WTC11 (cell line): ENCODE data around the gene ERMAP. TPM values are rescaled to one million over a fixed set of nuclear protein-coding genes. Genes with fewer than 3 reads are reported as not detected.

ENCODE experiments used
- ATAC-seq: fragments of 200-7000 bp; cut with Tn5 transposase; 2 replicates; pipeline ENCODE4 v1.10.0; 2021; ENCODE audit warnings: mild to moderate bottlenecking, moderate library complexity
- CTCF ChIA-PET: fragments of 300-600 bp; sonication (Branson Sonifier 250); formaldehyde crosslinking; loops from one replicate; lab custom pipeline; 2021; ENCODE audit warnings: antibody characterized with exemption; lab: Charles Lee
- POLR2A ChIA-PET: fragments of 350-600 bp; sonication (Branson Sonifier 250); formaldehyde crosslinking; loops from one replicate; lab custom pipeline; 2021; ENCODE audit warnings: antibody characterized with exemption; lab: Charles Lee
- DNase-seq: peaks from one replicate; pipeline ENCODE4 v3.0.0; 2021; ENCODE audit warnings: low spot score
- H3K27ac Mint-ChIP-seq: 2 replicates; pipeline ENCODE4 v1.8.0; 2021; ENCODE audit warnings: mixed read lengths
- H3K27me3 Mint-ChIP-seq: 2 replicates; pipeline ENCODE4 v1.8.0; 2021; ENCODE audit warnings: low read depth, mild to moderate bottlenecking, moderate library complexity, mixed read lengths
- H3K36me3 Mint-ChIP-seq: 2 replicates; pipeline ENCODE4 v1.8.0; 2021; ENCODE audit warnings: mixed read lengths
- H3K4me1 Mint-ChIP-seq: 2 replicates; pipeline ENCODE4 v1.8.0; 2022; ENCODE audit warnings: mixed read lengths
- H3K4me3 Mint-ChIP-seq: 2 replicates; pipeline ENCODE4 v1.8.0; 2021; ENCODE audit warnings: mild to moderate bottlenecking, moderate library complexity, mixed read lengths
- H3K9me3 Mint-ChIP-seq: 2 replicates; pipeline ENCODE4 v1.8.0; 2021; ENCODE audit warnings: mixed read lengths
- CBFB ChIP-seq: sonication (generic); formaldehyde crosslinking; IDR thresholded peaks from 2 replicates; pipeline ENCODE4 v1.8.1; 2022; ENCODE audit warnings: mild to moderate bottlenecking, low read depth, missing genetic modification reagents
- CREM ChIP-seq: sonication (generic); formaldehyde crosslinking; IDR thresholded peaks from 2 replicates; pipeline ENCODE4 v1.8.1; 2022; ENCODE audit warnings: mild to moderate bottlenecking, missing genetic modification reagents, moderate library complexity
- ELF4 ChIP-seq: sonication (generic); formaldehyde crosslinking; IDR thresholded peaks from 2 replicates; pipeline ENCODE4 v1.8.1; 2022; ENCODE audit warnings: low read depth, mild to moderate bottlenecking, moderate library complexity, missing genetic modification reagents
- FOXK1 ChIP-seq: sonication (generic); formaldehyde crosslinking; IDR thresholded peaks from 2 replicates; pipeline ENCODE4 v1.8.0; 2022; ENCODE audit warnings: mild to moderate bottlenecking, moderate library complexity, missing genetic modification reagents
- GTF2I ChIP-seq: fragments of 250-450 bp; sonication (Bioruptor Pico); conservative IDR thresholded peaks from 2 replicates; pipeline ENCODE4 v1.4.0; 2021; ENCODE audit warnings: mild to moderate bottlenecking
- HMGA2 ChIP-seq: fragments of 250-450 bp; sonication (Bioruptor Pico); IDR thresholded peaks from 2 replicates; pipeline ENCODE4 v1.4.0; 2021; ENCODE audit warnings: mild to moderate bottlenecking, moderate library complexity
- JUN ChIP-seq: sonication (generic); formaldehyde crosslinking; IDR thresholded peaks from 2 replicates; pipeline ENCODE4 v1.8.0; 2023; ENCODE audit warnings: mild to moderate bottlenecking, missing genetic modification reagents
- NFYB ChIP-seq: sonication (generic); formaldehyde crosslinking; conservative IDR thresholded peaks from 2 replicates; pipeline ENCODE4 v1.8.0; 2022; ENCODE audit warnings: low read depth, missing genetic modification reagents
- NR1H2 ChIP-seq: sonication (generic); formaldehyde crosslinking; IDR thresholded peaks from 2 replicates; pipeline ENCODE4 v1.9.0; 2021; ENCODE audit warnings: mild to moderate bottlenecking, moderate library complexity, missing genetic modification reagents
- SP1 ChIP-seq: sonication (generic); formaldehyde crosslinking; conservative IDR thresholded peaks from 2 replicates; pipeline ENCODE4 v1.8.1; 2022; ENCODE audit warnings: missing genetic modification reagents
- TCF7 ChIP-seq: sonication (generic); formaldehyde crosslinking; IDR thresholded peaks from 2 replicates; pipeline ENCODE4 v1.8.0; 2022; ENCODE audit warnings: mild to moderate bottlenecking, low read depth, missing genetic modification reagents, moderate library complexity
- TEAD4 ChIP-seq: sonication (generic); formaldehyde crosslinking; IDR thresholded peaks from 2 replicates; pipeline ENCODE4 v1.8.0; 2022; ENCODE audit warnings: mild to moderate bottlenecking, missing genetic modification reagents
- ZNF232 ChIP-seq: sonication (generic); formaldehyde crosslinking; IDR thresholded peaks from 2 replicates; pipeline ENCODE4 v1.8.0; 2022; ENCODE audit warnings: mild to moderate bottlenecking, missing genetic modification reagents
- ZNF263 ChIP-seq: sonication (generic); formaldehyde crosslinking; IDR thresholded peaks from 2 replicates; pipeline ENCODE4 v1.8.1; 2022; ENCODE audit warnings: low read depth, mild to moderate bottlenecking, moderate library complexity, missing genetic modification reagents
- ZNF317 ChIP-seq: sonication (generic); formaldehyde crosslinking; IDR thresholded peaks from 2 replicates; pipeline ENCODE4 v1.8.1; 2023; ENCODE audit warnings: low read depth, mild to moderate bottlenecking, moderate library complexity, missing genetic modification reagents, borderline replicate concordance
- ZNF671 ChIP-seq: fragments of 250-450 bp; sonication (Bioruptor Pico); IDR thresholded peaks from 2 replicates; pipeline ENCODE4 v1.8.0; 2021; ENCODE audit warnings: mild to moderate bottlenecking
- total RNA-seq: library from RNA; stranded (reverse); gene quantifications from 3 replicates; pipeline ENCODE4 v1.2.3, GENCODE V29; 2021
- TF ChIP-seq, protein P1 (sequence below): sonication (generic); formaldehyde crosslinking; IDR thresholded peaks from 2 replicates; pipeline ENCODE4 v1.8.1; 2022; ENCODE audit warnings: low read depth, missing genetic modification reagents, borderline replicate concordance
- TF ChIP-seq, protein P2 (sequence below): sonication (generic); formaldehyde crosslinking; IDR thresholded peaks from 2 replicates; pipeline ENCODE4 v1.8.1; 2023; ENCODE audit warnings: mild to moderate bottlenecking, missing genetic modification reagents
- TF ChIP-seq, protein P3 (sequence below): sonication (generic); formaldehyde crosslinking; IDR thresholded peaks from 2 replicates; pipeline ENCODE4 v1.8.1; 2022; ENCODE audit warnings: missing genetic modification reagents, borderline replicate concordance
- TF ChIP-seq, protein P4 (sequence below): sonication (generic); formaldehyde crosslinking; IDR thresholded peaks from 2 replicates; pipeline ENCODE4 v1.8.1; 2023; ENCODE audit warnings: mild to moderate bottlenecking, missing genetic modification reagents
- TF ChIP-seq, protein P5 (sequence below): fragments of 250-450 bp; sonication (Bioruptor Pico); IDR thresholded peaks from 2 replicates; pipeline ENCODE4 v1.8.0; 2021; ENCODE audit warnings: mild to moderate bottlenecking
- TF ChIP-seq, protein P6 (sequence below): sonication (generic); formaldehyde crosslinking; IDR thresholded peaks from 2 replicates; pipeline ENCODE4 v1.8.0; 2022; ENCODE audit warnings: mild to moderate bottlenecking, missing genetic modification reagents
- TF ChIP-seq, protein P7 (sequence below): sonication (generic); formaldehyde crosslinking; IDR thresholded peaks from 2 replicates; pipeline ENCODE4 v1.8.0; 2022; ENCODE audit warnings: mild to moderate bottlenecking, missing genetic modification reagents
- TF ChIP-seq, protein P8 (sequence below): fragments of 200-600 bp; IDR thresholded peaks from 2 replicates; pipeline ENCODE4 v1.8.0; 2022; ENCODE audit warnings: antibody characterized with exemption

The ERMAP gene
- total RNA-seq, 1 experiment from 2014 or later, result 2.6 TPM

DNA sequence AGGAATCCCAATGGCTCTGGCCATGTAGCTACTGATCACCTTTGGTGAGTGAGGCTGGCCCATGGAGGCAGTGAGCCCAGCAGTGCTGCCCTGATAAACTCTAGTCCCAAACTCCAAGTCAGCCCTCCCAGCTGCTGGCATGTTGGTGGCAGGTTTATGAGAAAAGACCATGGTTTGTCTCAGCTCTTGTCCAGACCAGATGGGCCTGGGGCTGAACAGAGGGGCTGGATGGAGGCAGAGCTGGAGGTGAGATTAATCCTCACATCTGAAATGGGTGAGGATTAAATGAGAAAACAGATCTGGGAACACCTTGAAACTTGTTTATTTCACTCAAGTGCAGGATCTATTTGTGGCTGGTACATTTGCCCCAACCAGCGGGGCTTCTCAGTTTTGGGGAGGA is 28.9 kb upstream of the ERMAP start:
- ATAC-seq, result no peak
- no peak overlapping the region for H3K27ac Mint-ChIP-seq
- peaks cover 8% of the 10 kb centered on the region for H3K4me1 Mint-ChIP-seq
- H3K36me3 Mint-ChIP-seq, result no peaks in the 10 kb centered on the region
- TF ChIP-seq ZNF232 (no peak), FOXK1 (CRISPR knock-in tag) (no peak), TCF7 (CRISPR knock-in tag) (no peak), SP1 (no peak), HMGA2 (CRISPR knock-in tag) (no peak), NR1H2 (CRISPR knock-in tag) (no peak), NFYB (CRISPR knock-in tag) (no peak)
- TF ChIP-seq, protein P1, sequence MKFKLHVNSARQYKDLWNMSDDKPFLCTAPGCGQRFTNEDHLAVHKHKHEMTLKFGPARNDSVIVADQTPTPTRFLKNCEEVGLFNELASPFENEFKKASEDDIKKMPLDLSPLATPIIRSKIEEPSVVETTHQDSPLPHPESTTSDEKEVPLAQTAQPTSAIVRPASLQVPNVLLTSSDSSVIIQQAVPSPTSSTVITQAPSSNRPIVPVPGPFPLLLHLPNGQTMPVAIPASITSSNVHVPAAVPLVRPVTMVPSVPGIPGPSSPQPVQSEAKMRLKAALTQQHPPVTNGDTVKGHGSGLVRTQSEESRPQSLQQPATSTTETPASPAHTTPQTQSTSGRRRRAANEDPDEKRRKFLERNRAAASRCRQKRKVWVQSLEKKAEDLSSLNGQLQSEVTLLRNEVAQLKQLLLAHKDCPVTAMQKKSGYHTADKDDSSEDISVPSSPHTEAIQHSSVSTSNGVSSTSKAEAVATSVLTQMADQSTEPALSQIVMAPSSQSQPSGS (CRISPR knock-in tag), result no peak
- TF ChIP-seq, protein P2, sequence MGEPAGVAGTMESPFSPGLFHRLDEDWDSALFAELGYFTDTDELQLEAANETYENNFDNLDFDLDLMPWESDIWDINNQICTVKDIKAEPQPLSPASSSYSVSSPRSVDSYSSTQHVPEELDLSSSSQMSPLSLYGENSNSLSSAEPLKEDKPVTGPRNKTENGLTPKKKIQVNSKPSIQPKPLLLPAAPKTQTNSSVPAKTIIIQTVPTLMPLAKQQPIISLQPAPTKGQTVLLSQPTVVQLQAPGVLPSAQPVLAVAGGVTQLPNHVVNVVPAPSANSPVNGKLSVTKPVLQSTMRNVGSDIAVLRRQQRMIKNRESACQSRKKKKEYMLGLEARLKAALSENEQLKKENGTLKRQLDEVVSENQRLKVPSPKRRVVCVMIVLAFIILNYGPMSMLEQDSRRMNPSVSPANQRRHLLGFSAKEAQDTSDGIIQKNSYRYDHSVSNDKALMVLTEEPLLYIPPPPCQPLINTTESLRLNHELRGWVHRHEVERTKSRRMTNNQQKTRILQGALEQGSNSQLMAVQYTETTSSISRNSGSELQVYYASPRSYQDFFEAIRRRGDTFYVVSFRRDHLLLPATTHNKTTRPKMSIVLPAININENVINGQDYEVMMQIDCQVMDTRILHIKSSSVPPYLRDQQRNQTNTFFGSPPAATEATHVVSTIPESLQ, result no peak
- TF ChIP-seq, protein P3, sequence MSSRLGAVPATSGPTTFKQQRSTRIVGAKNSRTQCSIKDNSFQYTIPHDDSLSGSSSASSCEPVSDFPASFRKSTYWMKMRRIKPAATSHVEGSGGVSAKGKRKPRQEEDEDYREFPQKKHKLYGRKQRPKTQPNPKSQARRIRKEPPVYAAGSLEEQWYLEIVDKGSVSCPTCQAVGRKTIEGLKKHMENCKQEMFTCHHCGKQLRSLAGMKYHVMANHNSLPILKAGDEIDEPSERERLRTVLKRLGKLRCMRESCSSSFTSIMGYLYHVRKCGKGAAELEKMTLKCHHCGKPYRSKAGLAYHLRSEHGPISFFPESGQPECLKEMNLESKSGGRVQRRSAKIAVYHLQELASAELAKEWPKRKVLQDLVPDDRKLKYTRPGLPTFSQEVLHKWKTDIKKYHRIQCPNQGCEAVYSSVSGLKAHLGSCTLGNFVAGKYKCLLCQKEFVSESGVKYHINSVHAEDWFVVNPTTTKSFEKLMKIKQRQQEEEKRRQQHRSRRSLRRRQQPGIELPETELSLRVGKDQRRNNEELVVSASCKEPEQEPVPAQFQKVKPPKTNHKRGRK (CRISPR knock-in tag), result no peak
- CTCF ChIA-PET, result interaction anchor here (0.6 kb wide), 1 partner anchor 10 kb away, joined by 4 read pairs; no protein-coding TSS in a partner anchor
- no peak for DNase-seq
- H3K9me3 Mint-ChIP-seq, result no peaks in the 10 kb centered on the region
- no peak overlapping the region for H3K4me3 Mint-ChIP-seq
- no peaks in the 10 kb centered on the region for H3K27me3 Mint-ChIP-seq
- POLR2A ChIA-PET, result interaction anchor here (0.5 kb wide), 1 partner anchor 38 kb away, joined by 3 read pairs; no protein-coding TSS in a partner anchor

DNA sequence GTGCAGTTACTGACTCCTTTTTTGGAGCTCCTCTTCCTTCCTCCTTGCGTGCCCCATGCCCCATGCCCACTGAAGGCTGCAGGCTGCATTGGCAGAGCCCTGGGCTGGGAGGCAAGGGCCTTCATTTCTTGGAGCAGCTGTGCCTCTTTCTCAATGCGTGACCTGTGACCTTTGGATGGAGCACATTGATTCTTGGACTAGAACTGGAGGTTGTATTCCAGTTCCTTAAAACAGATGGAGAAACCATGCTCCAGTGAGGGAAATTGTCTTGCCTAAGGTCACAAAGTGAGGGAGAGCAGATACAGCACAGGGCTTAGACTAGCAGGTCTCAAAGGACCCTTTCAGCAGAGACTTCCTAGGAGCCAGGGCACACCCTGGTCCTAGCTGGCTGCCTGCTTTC is 23.1 kb upstream of the ERMAP start:
- no peaks in the 10 kb centered on the region for H3K4me1 Mint-ChIP-seq
- no peaks in the 10 kb centered on the region for H3K9me3 Mint-ChIP-seq
- H3K36me3 Mint-ChIP-seq, result no peaks in the 10 kb centered on the region
- ATAC-seq (no peak), DNase-seq (no peak)
- ChIA-PET POLR2A (no interaction called here), CTCF (interaction anchor here (1.3 kb wide), 1 partner anchor 52 kb away, joined by 3 read pairs; the partner anchor contains the start of gene ZNF691)
- no peaks in the 10 kb centered on the region; the same call in none of the 2 replicates for H3K27me3 Mint-ChIP-seq
- H3K27ac Mint-ChIP-seq, result no peak overlapping the region
- no peak overlapping the region for H3K4me3 Mint-ChIP-seq
- TF ChIP-seq, protein P4, sequence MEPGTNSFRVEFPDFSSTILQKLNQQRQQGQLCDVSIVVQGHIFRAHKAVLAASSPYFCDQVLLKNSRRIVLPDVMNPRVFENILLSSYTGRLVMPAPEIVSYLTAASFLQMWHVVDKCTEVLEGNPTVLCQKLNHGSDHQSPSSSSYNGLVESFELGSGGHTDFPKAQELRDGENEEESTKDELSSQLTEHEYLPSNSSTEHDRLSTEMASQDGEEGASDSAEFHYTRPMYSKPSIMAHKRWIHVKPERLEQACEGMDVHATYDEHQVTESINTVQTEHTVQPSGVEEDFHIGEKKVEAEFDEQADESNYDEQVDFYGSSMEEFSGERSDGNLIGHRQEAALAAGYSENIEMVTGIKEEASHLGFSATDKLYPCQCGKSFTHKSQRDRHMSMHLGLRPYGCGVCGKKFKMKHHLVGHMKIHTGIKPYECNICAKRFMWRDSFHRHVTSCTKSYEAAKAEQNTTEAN, result no peak
- TF ChIP-seq ELF4 (no peak), ZNF317 (CRISPR knock-in tag) (no peak), ZNF263 (no peak), GTF2I (CRISPR knock-in tag) (no peak), TEAD4 (CRISPR knock-in tag) (no peak), CBFB (CRISPR knock-in tag) (no peak), ZNF671 (no peak), CREM (CRISPR knock-in tag) (no peak), JUN (CRISPR knock-in tag) (no peak)
- TF ChIP-seq, protein P5, sequence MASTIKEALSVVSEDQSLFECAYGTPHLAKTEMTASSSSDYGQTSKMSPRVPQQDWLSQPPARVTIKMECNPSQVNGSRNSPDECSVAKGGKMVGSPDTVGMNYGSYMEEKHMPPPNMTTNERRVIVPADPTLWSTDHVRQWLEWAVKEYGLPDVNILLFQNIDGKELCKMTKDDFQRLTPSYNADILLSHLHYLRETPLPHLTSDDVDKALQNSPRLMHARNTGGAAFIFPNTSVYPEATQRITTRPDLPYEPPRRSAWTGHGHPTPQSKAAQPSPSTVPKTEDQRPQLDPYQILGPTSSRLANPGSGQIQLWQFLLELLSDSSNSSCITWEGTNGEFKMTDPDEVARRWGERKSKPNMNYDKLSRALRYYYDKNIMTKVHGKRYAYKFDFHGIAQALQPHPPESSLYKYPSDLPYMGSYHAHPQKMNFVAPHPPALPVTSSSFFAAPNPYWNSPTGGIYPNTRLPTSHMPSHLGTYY (CRISPR knock-in tag), result no peak
- TF ChIP-seq, protein P6, sequence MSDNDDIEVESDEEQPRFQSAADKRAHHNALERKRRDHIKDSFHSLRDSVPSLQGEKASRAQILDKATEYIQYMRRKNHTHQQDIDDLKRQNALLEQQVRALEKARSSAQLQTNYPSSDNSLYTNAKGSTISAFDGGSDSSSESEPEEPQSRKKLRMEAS (CRISPR knock-in tag), result no peak
- TF ChIP-seq, protein P7, sequence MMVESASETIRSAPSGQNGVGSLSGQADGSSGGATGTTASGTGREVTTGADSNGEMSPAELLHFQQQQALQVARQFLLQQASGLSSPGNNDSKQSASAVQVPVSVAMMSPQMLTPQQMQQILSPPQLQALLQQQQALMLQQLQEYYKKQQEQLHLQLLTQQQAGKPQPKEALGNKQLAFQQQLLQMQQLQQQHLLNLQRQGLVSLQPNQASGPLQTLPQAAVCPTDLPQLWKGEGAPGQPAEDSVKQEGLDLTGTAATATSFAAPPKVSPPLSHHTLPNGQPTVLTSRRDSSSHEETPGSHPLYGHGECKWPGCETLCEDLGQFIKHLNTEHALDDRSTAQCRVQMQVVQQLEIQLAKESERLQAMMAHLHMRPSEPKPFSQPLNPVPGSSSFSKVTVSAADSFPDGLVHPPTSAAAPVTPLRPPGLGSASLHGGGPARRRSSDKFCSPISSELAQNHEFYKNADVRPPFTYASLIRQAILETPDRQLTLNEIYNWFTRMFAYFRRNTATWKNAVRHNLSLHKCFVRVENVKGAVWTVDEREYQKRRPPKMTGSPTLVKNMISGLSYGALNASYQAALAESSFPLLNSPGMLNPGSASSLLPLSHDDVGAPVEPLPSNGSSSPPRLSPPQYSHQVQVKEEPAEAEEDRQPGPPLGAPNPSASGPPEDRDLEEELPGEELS (CRISPR knock-in tag), result no peak
- TF ChIP-seq, protein P8, sequence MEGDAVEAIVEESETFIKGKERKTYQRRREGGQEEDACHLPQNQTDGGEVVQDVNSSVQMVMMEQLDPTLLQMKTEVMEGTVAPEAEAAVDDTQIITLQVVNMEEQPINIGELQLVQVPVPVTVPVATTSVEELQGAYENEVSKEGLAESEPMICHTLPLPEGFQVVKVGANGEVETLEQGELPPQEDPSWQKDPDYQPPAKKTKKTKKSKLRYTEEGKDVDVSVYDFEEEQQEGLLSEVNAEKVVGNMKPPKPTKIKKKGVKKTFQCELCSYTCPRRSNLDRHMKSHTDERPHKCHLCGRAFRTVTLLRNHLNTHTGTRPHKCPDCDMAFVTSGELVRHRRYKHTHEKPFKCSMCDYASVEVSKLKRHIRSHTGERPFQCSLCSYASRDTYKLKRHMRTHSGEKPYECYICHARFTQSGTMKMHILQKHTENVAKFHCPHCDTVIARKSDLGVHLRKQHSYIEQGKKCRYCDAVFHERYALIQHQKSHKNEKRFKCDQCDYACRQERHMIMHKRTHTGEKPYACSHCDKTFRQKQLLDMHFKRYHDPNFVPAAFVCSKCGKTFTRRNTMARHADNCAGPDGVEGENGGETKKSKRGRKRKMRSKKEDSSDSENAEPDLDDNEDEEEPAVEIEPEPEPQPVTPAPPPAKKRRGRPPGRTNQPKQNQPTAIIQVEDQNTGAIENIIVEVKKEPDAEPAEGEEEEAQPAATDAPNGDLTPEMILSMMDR, result no peak
